HG03025 (cell line): Measurements from ENCODE around the gene PELI2.
A peak's percentile ranks its signal among the peaks of the same experiment; 100 is the strongest.

Experiments
- ATAC-seq: cut with Tn5 transposase; IDR thresholded peaks from one replicate; pipeline ENCODE4 v1.9.1; 2021; ENCODE audit warnings: mild to moderate bottlenecking, moderate library complexity; ENCODE audit not compliant: unreplicated experiment, low FRiP score

PELI2 gene

DNA sequence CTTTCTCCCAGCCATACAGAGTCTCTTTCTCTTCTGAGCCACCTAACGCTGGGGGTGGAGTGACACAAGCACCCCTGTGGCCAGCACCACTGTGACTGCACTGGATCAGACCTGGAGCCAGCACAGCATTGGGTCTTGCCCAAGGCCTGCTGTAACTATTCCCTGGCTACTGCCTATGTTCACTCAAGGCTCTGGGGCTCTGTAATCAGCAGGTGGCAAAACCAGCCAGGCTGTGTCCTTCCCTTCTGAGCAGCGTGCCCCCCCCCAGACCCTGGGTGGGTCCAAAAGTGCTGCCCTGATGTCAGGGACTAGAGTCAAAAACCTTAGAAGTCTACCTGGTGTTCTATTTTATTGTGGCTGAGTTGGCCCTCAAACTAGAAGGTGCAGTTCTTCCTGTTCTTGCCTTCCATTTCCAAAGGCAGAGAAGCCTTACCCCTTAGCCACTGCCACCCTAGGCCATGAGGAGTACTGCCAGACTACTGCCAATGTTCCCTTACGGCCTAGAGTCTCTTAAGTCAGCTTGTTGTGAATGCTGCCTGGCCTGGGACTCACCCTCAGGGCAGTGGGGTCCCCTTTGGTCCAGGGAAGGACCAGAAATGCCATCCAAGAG lies 49.9 kb downstream of the PELI2 start:
- no peak for ATAC-seq

DNA sequence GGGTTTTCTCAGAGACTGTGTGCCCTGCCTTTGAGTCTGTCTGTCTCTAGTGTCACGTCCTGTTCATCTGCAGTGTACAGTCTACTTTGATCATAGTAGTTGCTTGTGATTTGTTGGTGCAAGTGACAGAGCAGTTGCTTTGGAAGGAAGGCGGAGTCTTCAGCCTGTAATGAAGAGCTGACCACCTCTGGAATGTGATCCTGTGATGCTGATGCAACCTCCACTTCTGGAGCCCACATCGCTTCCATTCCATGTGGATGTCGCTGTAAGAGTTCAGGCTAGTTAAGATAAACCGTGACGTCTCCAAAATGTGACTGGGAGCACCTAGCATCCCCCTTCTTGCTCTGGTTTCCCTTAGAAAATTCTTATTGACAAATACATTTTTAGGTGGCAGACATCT lies 51.8 kb downstream of the PELI2 start:
- no peak for ATAC-seq

DNA sequence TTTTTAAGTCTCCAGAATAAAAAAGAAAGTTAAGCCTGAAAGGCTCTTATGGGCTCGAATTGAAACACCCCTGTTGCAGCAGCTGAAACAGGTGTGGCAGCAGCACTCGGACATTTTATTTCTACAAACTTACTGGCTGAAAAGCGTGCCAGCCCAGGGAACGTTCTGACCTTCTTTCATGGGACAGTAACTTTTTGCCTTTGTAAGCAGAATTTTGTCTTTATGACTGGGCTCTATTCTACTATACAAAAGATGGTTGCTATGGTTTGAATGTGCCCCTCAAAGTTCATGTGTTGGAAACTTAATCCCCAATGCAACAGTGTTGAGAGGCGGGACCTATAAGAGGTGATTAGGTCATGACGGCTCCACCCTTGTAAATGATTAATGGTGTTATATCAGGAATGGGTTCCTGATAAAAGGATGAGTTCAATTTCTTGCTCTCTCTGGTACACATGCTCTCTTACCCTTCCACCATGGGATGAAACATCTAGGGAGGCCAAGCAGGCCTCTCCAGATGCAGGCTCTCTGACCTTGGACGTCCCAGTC lies 52.7 kb downstream of the PELI2 start:
- ATAC-seq = no peak

DNA sequence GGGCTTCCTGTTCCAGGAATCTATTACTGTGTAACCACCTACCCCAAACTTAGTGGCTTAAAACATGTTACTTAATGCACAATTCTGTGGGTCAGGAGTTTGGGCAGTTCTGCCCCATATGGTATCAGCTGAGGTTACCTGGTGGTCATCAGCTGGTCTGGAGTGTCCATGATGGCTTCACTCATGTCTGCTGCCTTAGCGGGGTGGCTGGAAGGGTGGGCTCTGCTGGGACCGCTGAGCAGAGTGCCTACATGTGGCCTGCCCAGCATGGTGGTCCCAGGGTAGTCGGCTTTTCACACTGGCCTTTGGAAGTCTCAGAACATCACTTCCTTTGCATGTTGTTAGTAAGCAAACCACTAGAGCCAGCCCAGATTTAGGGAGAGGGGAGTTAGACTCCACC lies 53.9 kb downstream of the PELI2 start:
- no peak for ATAC-seq

DNA sequence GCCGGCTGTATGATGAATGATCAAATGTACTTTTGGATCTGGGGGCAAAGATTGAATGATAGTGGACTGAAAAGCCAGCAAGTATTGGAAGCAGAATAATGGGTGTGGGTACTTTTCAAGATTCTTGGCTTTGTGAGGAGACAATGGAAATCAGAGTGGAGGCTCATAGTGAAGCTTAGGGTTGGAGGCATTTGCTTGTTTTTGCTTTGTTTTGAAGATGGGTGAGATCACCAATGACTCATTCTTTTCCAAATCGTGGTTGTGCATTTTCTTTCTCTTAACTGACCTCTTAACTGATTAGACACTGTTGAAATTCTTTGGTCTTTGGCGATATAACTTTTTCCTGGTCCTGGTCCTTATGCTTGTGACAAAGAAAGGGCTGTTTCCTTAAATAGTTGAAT lies 54.4 kb downstream of the PELI2 start:
- no peak for ATAC-seq

DNA sequence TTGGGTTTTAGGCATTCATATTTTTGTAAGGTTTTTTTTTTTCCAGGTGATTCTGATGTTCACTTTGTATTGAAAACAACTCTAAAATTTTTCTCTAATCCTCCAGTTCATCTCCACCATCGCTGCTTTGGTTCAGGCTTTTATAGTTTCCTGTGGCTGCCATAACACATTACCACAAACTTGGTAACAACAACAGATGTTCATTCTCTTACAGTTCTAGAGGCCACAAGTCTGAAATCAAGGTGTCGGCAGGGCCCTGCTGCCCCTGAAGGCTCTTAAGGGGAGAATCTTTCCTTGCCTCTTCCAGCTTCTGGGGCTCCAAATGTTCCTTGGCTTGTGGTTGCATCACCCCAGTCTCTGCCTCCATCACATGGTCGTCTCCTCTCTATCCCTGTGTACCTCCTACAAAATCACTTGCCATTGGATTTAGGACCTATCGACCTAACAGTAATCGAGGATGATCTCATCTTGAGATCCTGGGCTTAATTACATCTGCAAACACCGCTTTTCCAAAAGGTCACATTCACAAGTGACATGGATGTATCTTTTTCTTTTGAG lies 55.2 kb downstream of the PELI2 start:
- ATAC-seq = no peak

DNA sequence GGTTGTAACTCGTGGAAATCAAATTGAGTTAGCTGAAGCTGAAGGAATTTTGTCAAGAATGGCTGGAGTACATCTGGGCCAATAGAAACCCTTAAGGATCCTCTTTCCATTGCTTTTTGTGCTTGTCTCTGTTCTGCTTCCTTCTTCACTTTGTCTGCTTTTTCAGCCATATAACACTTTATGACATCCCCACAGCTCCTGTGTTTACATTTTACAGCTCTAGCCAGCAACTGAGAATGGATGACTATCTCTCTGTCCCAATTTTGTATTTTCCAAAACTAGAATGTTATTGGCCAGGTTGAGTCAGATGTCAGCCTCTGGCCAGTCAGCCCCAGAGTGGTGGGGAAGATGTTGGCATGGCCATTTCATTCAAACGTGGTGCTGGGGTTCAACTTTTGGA lies 57.6 kb downstream of the PELI2 start:
- ATAC-seq = no peak

DNA sequence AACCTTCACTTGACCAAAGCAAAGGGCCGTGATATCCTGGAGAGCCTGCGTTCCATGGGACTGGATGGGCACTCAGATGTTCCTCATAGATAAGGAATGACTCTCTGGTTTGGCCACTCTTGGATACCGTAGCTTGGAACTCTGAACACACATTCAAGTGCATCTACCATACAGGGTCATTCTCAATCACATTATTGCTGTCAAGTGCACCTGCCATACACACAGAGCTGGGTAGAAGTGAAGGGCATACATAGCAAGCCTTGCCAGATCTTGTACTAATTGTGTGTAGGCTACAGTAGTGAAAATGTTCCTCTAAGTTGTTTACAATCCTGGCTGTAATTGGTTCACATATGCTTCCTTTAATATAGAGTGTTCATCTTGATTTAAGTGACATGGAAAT lies 58.3 kb downstream of the PELI2 start:
- ATAC-seq = no peak

DNA sequence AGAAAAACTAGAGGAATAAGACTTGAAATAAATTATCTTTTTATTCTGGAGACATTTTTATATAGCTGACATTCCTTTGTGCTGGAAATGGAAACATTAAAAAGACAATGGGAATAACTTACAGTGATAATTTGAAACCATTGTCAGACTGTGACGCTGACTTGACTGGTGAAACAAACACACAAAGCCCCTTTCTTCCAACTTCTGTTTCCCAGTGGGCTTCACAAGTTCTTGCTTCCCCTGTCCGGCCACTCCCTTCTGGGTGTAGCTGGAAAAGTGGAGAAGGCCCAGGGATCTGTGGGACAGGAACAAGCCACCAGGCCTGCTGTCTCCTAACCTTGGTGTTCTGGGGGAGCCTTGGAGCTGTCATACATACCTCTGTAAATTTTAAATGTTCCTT lies 58.8 kb downstream of the PELI2 start:
- no peak for ATAC-seq

DNA sequence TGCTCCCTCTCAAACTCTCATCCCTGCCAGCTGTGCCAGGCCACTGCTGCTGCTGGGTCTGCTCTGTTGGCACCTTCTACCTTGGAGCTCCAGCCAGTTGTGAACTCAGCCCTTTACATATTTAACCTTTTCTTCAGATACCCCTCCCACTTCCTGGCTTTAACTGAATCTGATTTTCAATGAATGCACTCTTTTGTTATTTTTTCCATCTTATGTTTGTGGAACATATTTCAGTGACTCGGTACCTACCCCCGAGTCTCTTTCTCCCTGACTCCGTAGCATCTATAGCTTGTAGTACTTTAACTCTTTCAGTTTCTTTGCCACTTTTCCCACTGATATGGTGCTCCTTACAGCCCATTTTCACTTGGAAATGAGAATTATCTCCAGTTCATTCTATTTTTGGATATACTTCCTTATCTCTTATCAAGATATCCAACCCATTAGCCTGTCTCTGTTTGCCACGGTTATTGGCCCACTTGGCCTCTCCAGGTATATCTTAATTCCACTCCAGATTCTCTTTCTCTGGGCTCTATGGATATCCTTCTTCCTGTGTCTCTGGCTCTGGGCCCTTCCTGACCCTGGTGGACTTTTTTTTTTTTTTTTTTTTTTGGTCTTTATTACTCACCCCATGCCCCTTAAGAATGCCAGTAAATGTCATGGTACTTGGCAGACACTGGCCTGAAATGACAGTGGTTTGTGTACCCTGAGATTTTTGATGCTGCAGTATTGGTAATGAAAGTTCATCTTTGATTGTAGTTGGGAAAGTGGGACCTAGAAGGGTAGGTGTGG lies 62.7 kb downstream of the PELI2 start:
- no peak for ATAC-seq

DNA sequence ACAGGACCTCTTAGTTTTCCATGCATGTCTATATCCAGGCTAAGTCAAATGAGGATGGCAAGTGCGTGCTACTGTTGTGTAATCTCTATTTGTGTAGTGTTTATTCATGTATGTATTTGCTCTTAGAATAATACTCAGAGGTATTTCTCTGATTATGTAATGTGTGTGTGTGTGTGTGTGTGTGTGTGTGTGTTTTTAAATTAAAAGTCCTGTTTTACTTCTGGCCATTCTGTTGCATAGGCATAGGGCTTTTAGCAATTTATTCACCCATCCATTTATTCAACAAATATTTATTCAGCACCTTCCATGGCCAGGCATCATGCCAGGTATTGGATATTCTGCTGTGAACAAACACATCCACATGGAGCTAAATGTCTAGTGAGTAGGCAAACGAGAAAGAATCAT lies 63.5 kb downstream of the PELI2 start:
- no peak for ATAC-seq

DNA sequence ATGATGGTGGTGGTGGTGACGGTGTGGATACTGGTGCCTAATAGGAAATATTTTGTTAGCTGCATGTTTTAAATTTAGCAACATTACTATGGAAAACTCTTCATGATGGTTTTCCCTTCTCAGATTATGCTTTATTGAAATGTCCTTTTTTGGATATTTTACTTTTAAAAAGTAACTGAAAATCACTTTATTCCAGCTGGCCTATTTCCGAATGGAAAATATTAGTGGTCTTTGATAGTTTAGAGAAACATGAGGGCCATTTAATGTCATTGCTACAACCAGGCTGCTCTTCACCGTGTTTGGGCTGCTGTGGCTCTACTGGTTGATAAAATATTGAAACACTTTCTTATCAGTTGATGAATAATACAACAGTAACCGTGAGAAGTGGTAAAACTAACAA lies 64.2 kb downstream of the PELI2 start:
- no peak for ATAC-seq

DNA sequence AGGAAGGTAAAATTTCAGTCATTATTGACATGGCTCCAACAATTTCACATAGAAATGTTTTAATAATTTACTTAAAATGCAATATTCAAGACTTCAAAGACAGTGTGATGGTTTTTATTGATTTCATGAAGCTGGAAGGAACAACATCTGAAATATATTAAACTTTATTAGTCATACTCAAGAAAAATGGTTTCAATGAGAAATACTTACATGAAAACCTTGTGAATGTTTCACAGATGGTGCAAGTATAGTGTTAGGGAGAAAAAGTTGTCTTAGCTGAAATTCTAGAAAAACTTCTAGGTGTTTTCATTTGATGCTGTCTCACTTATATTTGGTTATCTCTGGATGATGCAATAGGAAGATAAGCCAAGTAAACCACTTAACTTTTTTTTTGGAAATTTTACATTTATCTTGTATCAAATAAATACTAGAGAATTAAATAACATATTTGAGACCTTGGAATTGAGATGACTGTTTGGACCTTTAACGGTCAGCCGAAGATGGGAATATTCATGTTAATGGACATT lies 65.5 kb downstream of the PELI2 start:
- no peak for ATAC-seq

DNA sequence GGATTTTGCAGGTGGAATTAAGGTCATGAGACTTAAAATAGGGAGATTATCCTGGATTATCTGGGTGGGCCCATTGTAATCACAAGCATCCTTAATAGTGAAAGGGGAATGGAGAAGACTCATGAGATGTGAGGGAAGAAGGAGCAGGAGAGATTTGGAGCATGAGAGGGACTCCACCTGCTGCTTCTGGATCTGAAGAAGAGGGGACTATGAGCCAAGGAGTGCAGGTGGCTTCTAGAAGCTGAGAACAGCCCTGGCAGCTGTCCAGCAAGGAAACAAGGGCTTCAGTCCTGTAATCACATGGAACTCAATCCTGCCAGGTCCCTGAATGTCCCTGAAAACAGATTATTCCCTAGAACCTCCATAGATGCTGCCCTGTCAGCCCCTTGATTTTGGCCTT lies 67.8 kb downstream of the PELI2 start:
- no peak for ATAC-seq

DNA sequence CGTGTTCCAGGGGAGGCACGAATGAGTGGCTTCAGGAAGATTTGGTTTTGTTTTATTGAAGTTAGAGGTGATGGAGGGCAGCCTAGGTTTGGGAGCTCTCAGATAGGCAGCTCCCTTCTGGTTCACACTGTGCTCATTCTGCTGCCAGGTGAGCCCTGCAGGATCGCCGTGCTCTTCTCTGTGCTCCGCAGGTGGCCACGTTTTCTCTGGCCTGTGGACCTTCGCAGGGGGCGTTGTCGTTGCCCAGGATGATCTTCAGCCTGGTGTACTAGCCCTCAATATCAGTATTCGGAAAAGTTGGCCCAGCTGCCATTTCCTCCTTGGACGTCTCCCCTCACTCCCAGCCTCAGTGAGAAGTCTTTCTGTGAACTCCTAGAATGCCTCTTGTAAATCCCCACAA lies 69.5 kb downstream of the PELI2 start:
- no peak for ATAC-seq

DNA sequence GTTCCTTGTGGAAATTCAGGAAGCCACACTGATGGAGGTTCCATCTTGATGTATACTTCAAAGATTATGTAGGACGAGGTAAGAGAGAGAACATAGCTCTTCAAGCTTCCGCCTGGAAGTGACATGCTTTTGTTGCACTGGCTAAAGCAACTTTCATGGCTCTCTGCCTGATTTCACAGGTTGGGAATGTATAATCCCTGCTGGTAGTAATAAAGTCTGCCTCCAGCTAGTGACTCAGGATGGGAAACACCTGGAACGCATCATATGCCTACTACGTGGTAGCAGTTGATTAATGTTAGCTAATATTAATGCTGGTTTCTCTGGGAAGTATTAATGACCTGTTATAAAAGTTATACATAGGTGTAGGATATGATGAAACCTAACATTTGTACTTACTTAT lies 71.1 kb downstream of the PELI2 start:
- ATAC-seq = no peak

DNA sequence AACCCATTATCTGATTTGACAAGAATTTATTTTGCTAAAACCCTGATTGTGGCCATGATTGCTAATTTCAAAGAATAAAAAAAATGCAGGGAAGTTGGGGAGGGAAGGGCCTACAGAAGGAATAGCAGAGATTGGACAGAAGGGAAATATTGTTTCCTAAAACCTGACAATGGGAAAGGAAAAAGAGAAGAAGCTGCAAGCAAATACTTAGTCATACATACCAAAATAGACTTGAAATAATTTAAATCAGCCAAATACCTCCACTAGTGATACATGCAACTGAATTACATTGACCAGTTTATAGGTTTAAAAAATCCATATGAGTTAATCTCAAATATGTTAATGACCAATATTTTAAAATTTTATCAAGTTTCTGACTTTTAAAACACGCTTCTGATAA lies 75.1 kb downstream of the PELI2 start:
- ATAC-seq = no peak

DNA sequence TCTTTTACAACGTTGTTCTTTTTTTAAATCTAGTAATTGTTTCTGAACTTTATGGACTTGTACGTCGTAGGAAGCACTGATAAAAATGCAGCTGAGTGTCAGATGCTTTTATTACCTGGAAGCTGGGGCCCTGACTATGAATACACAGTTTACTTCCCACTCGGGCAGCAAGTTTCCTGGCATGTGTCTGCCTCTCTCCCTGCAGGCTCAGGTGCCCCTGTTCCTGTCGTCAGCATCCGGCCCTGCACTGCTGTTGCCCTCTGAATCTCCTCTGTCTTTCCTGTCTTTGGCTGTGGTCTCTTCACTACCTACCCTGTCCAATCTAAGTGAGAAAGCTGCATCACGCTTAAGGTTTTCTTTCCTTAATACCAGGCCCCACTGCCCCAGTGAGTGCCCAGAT lies 75.8 kb downstream of the PELI2 start:
- ATAC-seq = no peak

DNA sequence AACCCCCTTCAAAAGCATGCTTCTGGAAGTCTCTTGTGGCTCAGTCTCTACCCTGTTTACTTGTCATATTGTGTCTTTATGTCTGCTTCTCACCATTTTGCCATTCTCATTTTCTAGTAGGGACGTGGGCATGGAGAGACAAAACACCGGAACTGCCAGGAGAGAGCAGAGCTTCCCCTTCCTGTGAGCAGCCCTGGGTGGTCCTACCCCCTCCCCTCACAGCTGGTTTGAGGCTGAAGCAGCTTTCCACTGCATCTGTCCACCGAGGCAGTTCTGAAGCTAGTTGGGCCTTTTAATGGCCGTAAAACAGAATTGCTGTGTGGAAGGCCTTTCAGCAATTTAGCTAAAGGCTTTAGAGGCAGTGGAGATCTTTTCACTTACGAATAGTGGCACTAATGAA lies 77.0 kb downstream of the PELI2 start:
- no peak for ATAC-seq

DNA sequence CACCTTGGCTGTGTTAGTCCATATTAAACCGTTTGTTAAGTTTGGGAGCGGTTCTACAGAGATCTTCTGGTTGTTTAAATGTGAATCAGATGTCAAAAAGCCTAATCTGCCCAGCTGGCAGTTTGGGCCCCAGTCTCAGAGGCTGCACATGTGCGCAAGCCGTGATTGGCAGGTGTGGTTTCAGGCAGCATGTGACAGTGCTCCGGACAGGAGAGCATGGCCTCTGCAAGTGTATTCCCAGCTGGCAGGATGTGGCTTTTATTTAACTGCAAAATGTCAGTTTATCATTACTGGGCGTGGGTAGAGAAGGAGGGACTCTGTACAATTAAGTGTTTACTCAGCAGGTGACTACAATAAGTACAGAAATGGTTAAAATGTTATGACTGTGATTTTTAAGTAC lies 77.5 kb downstream of the PELI2 start:
- ATAC-seq = peak; percentile 74

DNA sequence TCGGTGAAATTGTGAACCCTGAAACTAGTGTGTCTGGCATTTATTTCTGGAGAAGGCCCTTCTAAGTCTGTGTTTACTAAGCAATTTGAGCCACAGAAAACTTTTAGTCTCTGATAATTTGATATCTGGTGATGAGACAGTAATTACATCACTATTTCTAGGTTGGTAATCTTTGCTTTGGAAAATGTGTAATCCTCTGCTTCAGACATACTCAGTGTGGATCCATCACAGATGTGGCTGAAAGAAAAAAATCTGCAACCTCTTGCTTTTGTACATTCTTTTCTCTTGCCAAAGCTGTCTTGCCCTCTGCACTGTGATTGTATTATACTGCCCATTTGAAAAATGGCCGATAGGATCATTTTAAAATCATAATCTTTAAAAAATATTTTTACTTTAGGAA lies 78.1 kb downstream of the PELI2 start:
- no peak for ATAC-seq

DNA sequence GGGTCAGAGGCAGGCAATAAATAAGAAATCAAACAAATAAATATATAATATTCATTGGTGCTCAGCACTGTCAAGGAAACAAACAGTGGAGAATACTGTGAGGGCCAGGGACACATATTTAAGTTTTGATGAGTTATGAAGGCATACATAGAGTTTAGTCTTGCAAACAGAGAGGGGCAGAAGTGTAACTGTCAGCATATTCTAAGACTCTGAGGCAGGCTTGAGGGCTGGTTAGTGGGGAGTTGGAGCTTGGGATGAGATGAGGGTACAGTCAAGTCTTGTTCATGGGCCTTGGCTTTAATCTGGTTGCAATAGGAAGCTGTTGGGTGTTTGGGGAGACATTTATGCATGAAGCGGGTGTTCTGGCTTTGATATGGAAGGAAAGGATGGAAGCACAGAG lies 78.9 kb downstream of the PELI2 start:
- no peak for ATAC-seq
